Pulmonary artery endothelial cell (primary cell): ENCODE measurements around the gene TOE1. TPM values are rescaled to one million over a fixed set of nuclear protein-coding genes. Genes with fewer than 3 reads are reported as not detected.

Experiments
- total RNA-seq: library from RNA; depleted of rRNA; stranded (reverse); fragments of >200 nt; gene quantifications from 2 replicates; pipeline ENCODE4 v1.2.3, GENCODE V29; 2014

The TOE1 gene
- total RNA-seq, 1 donor from 2014 or later: 21.4 TPM

Other genes with a start within 250 kb of the TOE1 start
- gene ZSWIM5, start 133.6 kb upstream of the TOE1 start, total RNA-seq: 0.46 and 0.95 TPM in 2 replicates
- 4.7 and 7.2 TPM in 2 replicates for gene HPDL, start 13.3 kb upstream of the TOE1 start, total RNA-seq
- 11.7 and 16.3 TPM in 2 replicates for gene MUTYH, start 270 bp downstream of the TOE1 start, total RNA-seq
- gene TESK2, start 151.0 kb downstream of the TOE1 start, total RNA-seq: 1.5 and 2.4 TPM in 2 replicates
- 0.59 and 0.60 TPM in 2 replicates for gene CCDC163, start 159.9 kb downstream of the TOE1 start, total RNA-seq
- 1.7 and 1.8 TPM in 2 replicates for gene MMACHC, start 160.1 kb downstream of the TOE1 start, total RNA-seq
- 764 and 880 TPM in 2 replicates for gene PRDX1, start 181.7 kb downstream of the TOE1 start, total RNA-seq
- 154 and 172 TPM in 2 replicates for gene AKR1A1, start 210.7 kb downstream of the TOE1 start, total RNA-seq
- 76.9 and 125 TPM in 2 replicates for gene NASP, start 243.9 kb downstream of the TOE1 start, total RNA-seq